ENCODE data around the gene SPC24.

- TF ChIP-seq CTCF (IDR thresholded peaks at IDR 0.05), result no peak
- TF ChIP-seq EZH2 (IDR thresholded peaks at IDR 0.05; ENCODE audit: borderline replicate concordance, insufficient read depth, low read depth, low read length, poor library complexity, severe bottlenecking), result no peak
These were observed 10.0 kb upstream of the SPC24 start for GRCh38 chr19:11165486-11166030.

All from B cell (primary cell).